ENCODE measurements around the gene MZB1.
A peak's percentile ranks its signal among the peaks of the same experiment; 100 is the strongest.
"Not testable (repeated sequence)": the region's sequence is repeated elsewhere in the genome, so short reads cannot be mapped to it uniquely, and the experiment has no call there.

MZB1 gene

GRCh38 chr5:139374909-139375308, 14.8 kb downstream of the MZB1 start:
- no peak for DNase-seq (ENCODE audit: low spot score)

GRCh38 chr5:139371482-139372435, 18.0 kb downstream of the MZB1 start:
- no peak for DNase-seq (ENCODE audit: low spot score)

- no peak for DNase-seq (ENCODE audit: low spot score)
Observed at GRCh38 chr5:139369181-139369580, 20.5 kb downstream of the MZB1 start.

- no peak for DNase-seq (ENCODE audit: low spot score)
Observed at GRCh38 chr5:139368613-139369012, 21.1 kb downstream of the MZB1 start.

- DNase-seq (ENCODE audit: low spot score): no peak
Observed at GRCh38 chr5:139364466-139364865, 25.2 kb downstream of the MZB1 start.

- no peak for DNase-seq (ENCODE audit: low spot score)
Observed at GRCh38 chr5:139363937-139364336, 25.8 kb downstream of the MZB1 start.

- no peak for DNase-seq (ENCODE audit: low spot score)
Observed at GRCh38 chr5:139361835-139362429, 27.8 kb downstream of the MZB1 start.

GRCh38 chr5:139360384-139360783, 29.3 kb downstream of the MZB1 start:
- no peak for DNase-seq (ENCODE audit: low spot score)

- no peak for DNase-seq (ENCODE audit: low spot score)
Observed at GRCh38 chr5:139358064-139358463, 31.6 kb downstream of the MZB1 start.

- DNase-seq (ENCODE audit: low spot score): not testable (repeated sequence)
Observed at GRCh38 chr5:139355900-139356299, 33.8 kb downstream of the MZB1 start.

- no peak for DNase-seq (ENCODE audit: low spot score)
Observed at GRCh38 chr5:139354186-139354585, 35.5 kb downstream of the MZB1 start.

- DNase-seq (ENCODE audit: low spot score): not testable (repeated sequence)
Observed at GRCh38 chr5:139347863-139348262, 41.9 kb downstream of the MZB1 start.

GRCh38 chr5:139345442-139345841, 44.3 kb downstream of the MZB1 start:
- not testable (repeated sequence) for DNase-seq (ENCODE audit: low spot score)

- no peak for DNase-seq (ENCODE audit: low spot score)
Observed at GRCh38 chr5:139344177-139344576, 45.5 kb downstream of the MZB1 start.

- no peak for DNase-seq (ENCODE audit: low spot score)
Observed at GRCh38 chr5:139343476-139343875, 46.2 kb downstream of the MZB1 start.

- no peak for DNase-seq (ENCODE audit: low spot score)
Observed at GRCh38 chr5:139342423-139342723, 47.3 kb downstream of the MZB1 start.

GRCh38 chr5:139341689-139342422, 47.9 kb downstream of the MZB1 start, which contains the start of gene PAIP2:
PAIP2 (plus strand) TSS chr5:139341854; CDS start chr5:139363785, 21,931 bp downstream.
- peak; percentile 97 for DNase-seq (ENCODE audit: low spot score)

- no peak for DNase-seq (ENCODE audit: low spot score)
Observed at GRCh38 chr5:139341187-139341688, 48.5 kb downstream of the MZB1 start.

- peak; percentile 20 for DNase-seq (ENCODE audit: low spot score)
Observed at GRCh38 chr5:139340051-139340450, 49.7 kb downstream of the MZB1 start.
